K562 (cell line): Measurements from ENCODE around the gene B3GAT3. TPM values are rescaled to one million over a fixed set of nuclear protein-coding genes. Genes with fewer than 3 reads are reported as not detected.

Experiments
- ATF1 ChIP-seq, 2 experiments: fragments of 450-650 bp in 1 of 2; IDR thresholded peaks; 2 replicates each; pipeline ENCODE4 v1.6.1; 2016; ENCODE audit warnings: missing compliant biosample characterization in 1 of 2, missing genetic modification characterization in 1 of 2
- ATF7 ChIP-seq: fragments of 450-650 bp; IDR thresholded peaks from 2 replicates; pipeline ENCODE4 v1.7.1; 2014; ENCODE audit warnings: mild to moderate bottlenecking, moderate library complexity
- BRCA1 ChIP-seq, 2 experiments: fragments of 450-650 bp in 1 of 2; sonication (generic) in 1 of 2; formaldehyde crosslinking in 1 of 2; IDR thresholded peaks; 2 replicates each; pipeline versions ENCODE4 v1.5.0 to v1.6.1; 2017 to 2020; ENCODE audit warnings: mild to moderate bottlenecking in 1 of 2, missing genetic modification reagents in 1 of 2
- CBX1 ChIP-seq: sonication (generic); IDR thresholded peaks from 2 replicates; pipeline ENCODE4 v1.6.1; 2016; ENCODE audit warnings: antibody characterized with exemption, low read depth, mild to moderate bottlenecking
- CCNT2 ChIP-seq: IDR thresholded peaks from 2 replicates; pipeline ENCODE4 v1.6.1; 2011; ENCODE audit warnings: borderline replicate concordance, low read depth, mild to moderate bottlenecking, moderate library complexity, mixed read lengths, low read length; ENCODE audit not compliant: insufficient read length; ENCODE audit errors: extremely low read depth
- CHD2 ChIP-seq: IDR thresholded peaks from 2 replicates; pipeline ENCODE4 v1.6.1; 2011; ENCODE audit warnings: low read depth, low read length
- CREM ChIP-seq: IDR thresholded peaks from 2 replicates; pipeline ENCODE4 v1.6.1; 2014; ENCODE audit warnings: antibody characterized with exemption, low read depth
- DNMT1 ChIP-seq: fragments of 450-650 bp; IDR thresholded peaks from 2 replicates; pipeline ENCODE4 v1.6.1; 2016; ENCODE audit warnings: antibody characterized with exemption, mild to moderate bottlenecking
- EP400 ChIP-seq: fragments of 450-650 bp; IDR thresholded peaks from 2 replicates; pipeline ENCODE4 v1.6.1; 2017; ENCODE audit warnings: antibody characterized with exemption, mild to moderate bottlenecking, moderate library complexity
- FOXA3 ChIP-seq, 2 experiments: fragments of 450-650 bp in 1 of 2; sonication (generic) in 1 of 2; formaldehyde crosslinking; IDR thresholded peaks in 1 of 2; conservative IDR thresholded peaks in 1 of 2; 2 replicates each; pipeline versions ENCODE4 v1.4.0 to v1.8.0; 2020 to 2022; ENCODE audit warnings: mild to moderate bottlenecking in 2 of 2, missing genetic modification reagents in 1 of 2
- GTF2A2 ChIP-seq: IDR thresholded peaks from 2 replicates; pipeline ENCODE4 v1.6.1; 2016; ENCODE audit warnings: mild to moderate bottlenecking, missing genetic modification characterization, missing compliant biosample characterization
- ILF3 ChIP-seq: fragments of 450-650 bp; IDR thresholded peaks from 2 replicates; pipeline ENCODE4 v1.6.1; 2018; ENCODE audit warnings: antibody characterized with exemption, mild to moderate bottlenecking, moderate library complexity, borderline replicate concordance
- KHSRP ChIP-seq: fragments of 450-650 bp; IDR thresholded peaks from 2 replicates; pipeline ENCODE4 v1.6.1; 2017
- L3MBTL2 ChIP-seq: fragments of 450-650 bp; IDR thresholded peaks from 2 replicates; pipeline ENCODE4 v1.6.1; 2016; ENCODE audit warnings: mild to moderate bottlenecking, moderate library complexity
- MTA1 ChIP-seq: fragments of 450-650 bp; IDR thresholded peaks from 2 replicates; pipeline ENCODE4 v1.6.1; 2017; ENCODE audit warnings: borderline replicate concordance
- MTF1 ChIP-seq: fragments of 250-450 bp; sonication (Bioruptor Pico); IDR thresholded peaks from 2 replicates; pipeline ENCODE4 v1.9.0; 2021; ENCODE audit warnings: moderate library complexity, mild to moderate bottlenecking, inconsistent platforms, borderline replicate concordance
- POLR2B ChIP-seq: fragments of 450-650 bp; IDR thresholded peaks from 2 replicates; pipeline ENCODE4 v1.6.1; 2018; ENCODE audit warnings: low read depth; ENCODE audit not compliant: partially characterized antibody
- POLR2G ChIP-seq: fragments of 200-400 bp; formaldehyde crosslinking; IDR thresholded peaks from 2 replicates; pipeline ENCODE4 v1.6.1; 2017; ENCODE audit warnings: low read depth, mild to moderate bottlenecking, antibody characterized with exemption, low read length, moderate library complexity
- RAD51 ChIP-seq: fragments of 450-650 bp; IDR thresholded peaks from 2 replicates; pipeline ENCODE4 v1.7.1; 2016; ENCODE audit warnings: low read depth, mild to moderate bottlenecking, borderline replicate concordance
- ZNF146 ChIP-seq: IDR thresholded peaks from one replicate; pipeline ENCODE4 v1.6.1; 2018; ENCODE audit warnings: missing compliant biosample characterization; ENCODE audit not compliant: unreplicated experiment
- ZNF584 ChIP-seq: fragments of 200-800 bp; sonication (Bioruptor generic); IDR thresholded peaks from 2 replicates; pipeline ENCODE4 v1.6.1; 2016; ENCODE audit warnings: low read depth, mild to moderate bottlenecking, missing genetic modification characterization, missing compliant biosample characterization
- ZNF79 ChIP-seq: fragments of 250-450 bp; sonication (Bioruptor Pico); IDR thresholded peaks from 2 replicates; pipeline ENCODE4 v1.4.0; 2020; ENCODE audit warnings: low read depth, mild to moderate bottlenecking, moderate library complexity
- polyA plus RNA-seq, 8 experiments: library from polyadenylated mRNA; depleted of rRNA in 4 of 8; stranded (reverse) in 5 of 8; unstranded in 3 of 8; fragments of >200 nt; fragmentation: Nextera tagmentation in 2 of 8; fragmentation: Illumina TruSeq in 1 of 8; extraction: Ambion mirVana in 2 of 8; extraction: Trizol in 1 of 8; gene quantifications; 2 replicates each; pipeline versions ENCODE4 v1.2.1 to v1.2.3, GENCODE V29; 2011 to 2014; ENCODE audit warnings: inconsistent platforms in 1 of 8, missing spikeins in 1 of 8
- total RNA-seq, 7 experiments: library from RNA; depleted of rRNA in 6 of 7; stranded (reverse); fragments of >200 nt in 6 of 7; fragmentation: Illumina TruSeq in 2 of 7; extraction: Trizol in 2 of 7; gene quantifications; 2 replicates each; pipeline versions ENCODE4 v1.2.1 to v1.2.3, GENCODE V29; 2011 to 2021; ENCODE audit warnings: low replicate concordance in 1 of 7
- TF ChIP-seq, protein P1 (sequence below): fragments of 250-450 bp; sonication (Bioruptor Pico); IDR thresholded peaks from 2 replicates; pipeline ENCODE4 v1.5.0; 2021
- TF ChIP-seq, protein P2 (sequence below), 2 experiments: IDR thresholded peaks in 1 of 2; conservative IDR thresholded peaks in 1 of 2; 2 replicates each; pipeline ENCODE4 v1.6.1; 2016; ENCODE audit warnings: low read depth in 2 of 2, mild to moderate bottlenecking in 1 of 2, missing compliant biosample characterization in 1 of 2, missing genetic modification characterization in 1 of 2, moderate library complexity in 1 of 2

Gene B3GAT3
- total and polyA plus RNA-seq, 9 of the 15 experiments (the other 6 are each of a cell fraction or from before 2014, with no cell fraction given): 0.30 to 64.0 (median 21.4) TPM

DNA sequence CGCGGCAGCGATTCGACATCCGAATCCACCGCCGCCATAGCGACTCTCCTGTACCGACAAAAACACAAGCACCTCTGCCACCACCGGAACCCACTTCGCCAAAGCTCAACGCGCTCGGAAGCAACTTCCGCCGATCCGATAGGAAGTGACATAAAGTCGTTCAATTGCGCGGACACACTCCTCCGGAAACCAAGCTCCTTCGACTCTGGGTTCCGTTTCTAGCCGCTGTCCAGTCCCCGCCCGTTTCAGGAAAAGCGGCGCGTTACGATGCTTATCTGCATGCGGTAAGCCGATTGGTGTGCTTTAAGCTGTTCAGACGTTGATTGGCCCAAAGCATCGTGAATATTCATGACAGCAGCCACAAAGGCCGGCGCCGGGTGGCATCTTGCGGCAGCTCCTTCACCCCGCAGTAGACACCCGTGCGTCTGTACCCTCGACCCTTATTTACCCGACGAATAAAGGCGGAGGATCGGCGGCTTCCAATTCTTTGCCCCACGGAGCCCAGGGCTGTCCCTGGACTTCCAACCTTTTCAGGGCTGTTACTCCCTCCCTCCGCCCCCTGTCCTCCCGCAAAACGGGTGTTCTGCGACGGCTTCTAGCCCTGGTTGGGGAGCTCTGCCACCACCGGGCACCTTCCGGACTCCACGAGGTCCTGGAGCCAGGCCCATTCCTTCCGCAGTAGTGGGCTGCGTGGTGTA, 30.2 kb downstream of the B3GAT3 start, which contains the start of gene TUT1 (continued):
- TF ChIP-seq FOXA3 (CRISPR knock-in tag; conservative IDR thresholded peaks at IDR 0.05 in 1 of 2, IDR thresholded peaks at IDR 0.05 in 1 of 2) (no peak), EP400 (peak; percentile 97), CREM (peak; percentile 100), CCNT2 (no peak), POLR2B (peak; percentile 93), MTF1 (CRISPR knock-in tag) (no peak), ILF3 (no peak), RAD51 (peak; percentile 17; the same call in 1 of the 2 replicates), MTA1 (peak; percentile 68; the same call in 1 of the 2 replicates), POLR2G (peak; percentile 91), ZNF146 (no peak), KHSRP (no peak), CBX1 (peak; percentile 13; the same call in 1 of the 2 replicates), ATF1 (CRISPR knock-in tag; IDR thresholded peaks at IDR 0.05) (0 out of 2 replicates have a peak, but pooled peaks have one; percentile 46), ATF1 (tag; IDR thresholded peaks at IDR 0.05) (peak; percentile 98), CHD2 (peak; percentile 59; the same call in 1 of the 2 replicates), L3MBTL2 (peak; percentile 67; the same call in 1 of the 2 replicates), ZNF584 (CRISPR knock-in tag) (no peak), ATF7 (peak; percentile 97), ZNF79 (no peak), DNMT1 (no peak), BRCA1 (IDR thresholded peaks at IDR 0.05) (no peak), BRCA1 (CRISPR knock-in tag; IDR thresholded peaks at IDR 0.05) (no peak), GTF2A2 (tag) (no peak)
- TF ChIP-seq, protein P1, sequence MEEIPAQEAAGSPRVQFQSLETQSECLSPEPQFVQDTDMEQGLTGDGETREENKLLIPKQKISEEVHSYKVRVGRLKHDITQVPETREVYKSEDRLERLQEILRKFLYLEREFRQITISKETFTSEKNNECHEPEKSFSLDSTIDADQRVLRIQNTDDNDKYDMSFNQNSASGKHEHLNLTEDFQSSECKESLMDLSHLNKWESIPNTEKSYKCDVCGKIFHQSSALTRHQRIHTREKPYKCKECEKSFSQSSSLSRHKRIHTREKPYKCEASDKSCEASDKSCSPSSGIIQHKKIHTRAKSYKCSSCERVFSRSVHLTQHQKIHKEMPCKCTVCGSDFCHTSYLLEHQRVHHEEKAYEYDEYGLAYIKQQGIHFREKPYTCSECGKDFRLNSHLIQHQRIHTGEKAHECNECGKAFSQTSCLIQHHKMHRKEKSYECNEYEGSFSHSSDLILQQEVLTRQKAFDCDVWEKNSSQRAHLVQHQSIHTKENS (CRISPR knock-in tag): no peak
- TF ChIP-seq, protein P2, sequence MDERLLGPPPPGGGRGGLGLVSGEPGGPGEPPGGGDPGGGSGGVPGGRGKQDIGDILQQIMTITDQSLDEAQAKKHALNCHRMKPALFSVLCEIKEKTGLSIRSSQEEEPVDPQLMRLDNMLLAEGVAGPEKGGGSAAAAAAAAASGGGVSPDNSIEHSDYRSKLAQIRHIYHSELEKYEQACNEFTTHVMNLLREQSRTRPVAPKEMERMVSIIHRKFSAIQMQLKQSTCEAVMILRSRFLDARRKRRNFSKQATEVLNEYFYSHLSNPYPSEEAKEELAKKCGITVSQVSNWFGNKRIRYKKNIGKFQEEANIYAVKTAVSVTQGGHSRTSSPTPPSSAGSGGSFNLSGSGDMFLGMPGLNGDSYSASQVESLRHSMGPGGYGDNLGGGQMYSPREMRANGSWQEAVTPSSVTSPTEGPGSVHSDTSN (CRISPR knock-in tag; IDR thresholded peaks at IDR 0.05; ENCODE audit: low read depth): no peak
- TF ChIP-seq, protein P2 (tag; conservative IDR thresholded peaks at IDR 0.05; ENCODE audit: low read depth): no peak
